CD4-positive, CD25-positive, alpha-beta regulatory T cell (primary cell): Measurements from ENCODE around the gene CLMP. TPM values are rescaled to one million over a fixed set of nuclear protein-coding genes. Genes with fewer than 3 reads are reported as not detected.

Experiments
- ATAC-seq, 2 donors: fragments of 150-1000 bp; cut with Tn5 transposase; one replicate each; pipeline ENCODE4 v1.10.0; 2021; ENCODE audit warnings: low read depth in 2 of 2, moderate number of reproducible peaks in 2 of 2, moderate library complexity in 1 of 2
- DNase-seq, 3 donors: peaks; one replicate each; pipeline versions ENCODE4 v3.0.0 to v3.0.0-alpha.2; 2012 to 2022; ENCODE audit warnings: mixed read lengths in 1 of 3
- H3K27ac ChIP-seq: one replicate; pipeline ENCODE4 v1.7.0; 2013; ENCODE audit warnings: mild to moderate bottlenecking, low read length; ENCODE audit not compliant: insufficient read depth, poor library complexity, severe bottlenecking
- H3K27me3 ChIP-seq: one replicate; pipeline ENCODE4 v1.7.0; 2013; ENCODE audit warnings: low read length; ENCODE audit not compliant: control insufficient read depth, insufficient read depth
- H3K36me3 ChIP-seq: one replicate; pipeline ENCODE4 v1.7.0; 2013; ENCODE audit warnings: mild to moderate bottlenecking, low read length, moderate library complexity; ENCODE audit not compliant: control insufficient read depth, insufficient read depth
- H3K4me1 ChIP-seq: 2 replicates; pipeline ENCODE4 v1.7.0; 2013; ENCODE audit warnings: mild to moderate bottlenecking, low read length; ENCODE audit not compliant: insufficient read depth, control insufficient read depth, poor library complexity, severe bottlenecking
- H3K4me3 ChIP-seq: one replicate; pipeline ENCODE4 v1.7.0; 2013; ENCODE audit warnings: low read depth, mild to moderate bottlenecking, low read length, moderate library complexity
- H3K9me3 ChIP-seq, 2 experiments: 1 replicate in 1 of 2; 2 replicates in 1 of 2; pipeline ENCODE4 v1.7.0; 2013; ENCODE audit warnings: low read length in 2 of 2, mild to moderate bottlenecking in 1 of 2, moderate library complexity in 1 of 2; ENCODE audit not compliant: control insufficient read depth in 2 of 2
- H3K27ac Mint-ChIP-seq, 3 donors: one replicate each; pipeline ENCODE4 v1.8.0; 2020 to 2022; ENCODE audit warnings: mild to moderate bottlenecking in 3 of 3, mixed read lengths in 3 of 3, moderate library complexity in 2 of 3
- H3K27me3 Mint-ChIP-seq: one replicate; pipeline ENCODE4 v1.8.0; 2022; ENCODE audit warnings: mild to moderate bottlenecking, mixed read lengths
- H3K36me3 Mint-ChIP-seq: one replicate; pipeline ENCODE4 v1.8.0; 2020; ENCODE audit warnings: mixed read lengths
- H3K4me1 Mint-ChIP-seq, 4 donors: one replicate each; pipeline ENCODE4 v1.8.0; 2020 to 2022; ENCODE audit warnings: mixed read lengths in 4 of 4, mild to moderate bottlenecking in 1 of 4
- H3K4me3 Mint-ChIP-seq, 4 donors: one replicate each; pipeline ENCODE4 v1.8.0; 2020 to 2022; ENCODE audit warnings: mild to moderate bottlenecking in 4 of 4, mixed read lengths in 4 of 4, moderate library complexity in 3 of 4
- H3K9me3 Mint-ChIP-seq, 7 donors: one replicate each; pipeline ENCODE4 v1.8.0; 2020 to 2022; ENCODE audit warnings: mixed read lengths in 7 of 7, mild to moderate bottlenecking in 3 of 7, moderate library complexity in 2 of 7
- polyA plus RNA-seq, 4 donors: library from polyadenylated mRNA; unstranded; fragments of 300-500 nt; fragmentation: Illumina TruSeq; gene quantifications; one replicate each; pipeline ENCODE4 v1.2.3, GENCODE V29; 2021
- total RNA-seq: library from RNA; stranded (reverse); gene quantifications from one replicate; pipeline ENCODE4 v1.2.3, GENCODE V29; 2022

The CLMP gene
- total and polyA plus RNA-seq, 5 donors from 2014 or later: 0.05 to 0.23 (median 0.11) TPM

DNA sequence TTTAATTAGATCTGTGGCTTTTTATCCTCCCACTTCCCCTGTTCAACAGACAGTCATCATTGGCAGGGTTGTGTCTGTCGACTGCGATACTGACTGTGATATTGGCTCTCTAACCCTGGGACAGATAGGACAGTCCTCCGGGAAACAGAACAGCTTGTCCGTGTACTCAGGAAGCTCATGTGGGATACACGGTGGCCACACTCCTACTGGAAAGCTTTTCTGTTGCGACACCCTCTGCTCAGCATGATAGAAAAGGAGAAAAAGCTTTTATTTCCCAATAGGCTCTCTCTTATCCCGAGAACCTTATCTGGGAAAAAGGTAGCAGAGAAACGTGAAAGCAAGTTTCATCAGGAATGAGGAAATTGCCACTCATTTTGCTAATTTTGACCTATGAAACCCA is 72.7 kb downstream of the CLMP start:
- peaks cover 0 to 1% (median 0%) of the 10 kb centered on the region in 7 donors for H3K9me3 Mint-ChIP-seq
- no peak overlapping the region for H3K4me3 ChIP-seq
- no peak overlapping the region for H3K27ac ChIP-seq
- H3K4me3 Mint-ChIP-seq: no peak overlapping the region
- H3K9me3 ChIP-seq: no peaks in the 10 kb centered on the region
- peaks cover 36% of the 10 kb centered on the region for H3K27me3 Mint-ChIP-seq
- ATAC-seq (no peak), DNase-seq (no peak)
- H3K27me3 ChIP-seq: peaks cover 2% of the 10 kb centered on the region
- peaks cover 0 to 4% (median 0%) of the 10 kb centered on the region in 4 donors for H3K4me1 Mint-ChIP-seq
- H3K36me3 Mint-ChIP-seq: peaks cover 5% of the 10 kb centered on the region
- no peak overlapping the region for H3K27ac Mint-ChIP-seq
- no peaks in the 10 kb centered on the region for H3K36me3 ChIP-seq
- no peaks in the 10 kb centered on the region for H3K4me1 ChIP-seq

- no peaks in the 10 kb centered on the region for H3K27me3 ChIP-seq
- Mint-ChIP-seq H3K27ac (no peak overlapping the region), H3K9me3 (peaks cover 0 to 4% (median 0%) of the 10 kb centered on the region in 7 donors), H3K4me1 (peaks cover 0 to 6% (median 2%) of the 10 kb centered on the region in 4 donors), H3K36me3 (no peaks in the 10 kb centered on the region), H3K27me3 (peaks cover 26% of the 10 kb centered on the region), H3K4me3 (no peak overlapping the region)
- ATAC-seq: no peak
- no peak overlapping the region for H3K27ac ChIP-seq
- no peak for DNase-seq
- no peaks in the 10 kb centered on the region for H3K36me3 ChIP-seq
- H3K4me3 ChIP-seq: no peak overlapping the region
- no peaks in the 10 kb centered on the region for H3K9me3 ChIP-seq
- no peaks in the 10 kb centered on the region for H3K4me1 ChIP-seq
These were observed 78.6 kb downstream of the CLMP start for GRCh38 chr11:123116486-123116885.

DNA sequence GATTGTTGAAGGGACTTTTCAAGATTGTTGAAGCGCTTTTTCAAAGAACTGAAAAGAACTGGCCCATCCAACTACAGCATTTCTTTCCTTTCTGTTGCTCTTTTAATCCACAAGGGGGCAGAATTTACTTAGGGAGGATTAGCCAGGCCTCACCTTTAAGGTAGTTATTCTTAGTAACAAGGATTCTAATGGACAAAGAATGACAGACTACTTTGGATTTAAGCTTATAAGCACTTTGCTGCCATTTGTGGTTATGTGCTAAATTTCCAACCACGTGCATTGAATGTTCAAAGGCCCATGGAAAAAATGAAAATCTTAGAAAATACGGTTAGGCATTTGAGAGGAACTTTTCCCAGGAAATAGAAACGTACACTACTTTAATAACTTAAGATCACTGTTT is 83.6 kb downstream of the CLMP start:
- Mint-ChIP-seq H3K4me3 (no peak overlapping the region), H3K36me3 (no peaks in the 10 kb centered on the region), H3K27me3 (peaks cover 28% of the 10 kb centered on the region), H3K9me3 (peaks cover 0 to 4% (median 0%) of the 10 kb centered on the region in 7 donors), H3K4me1 (peaks cover 4 to 6% (median 5%) of the 10 kb centered on the region in 4 donors), H3K27ac (peak overlapping the region in 1 of 3 donors; percentile 38)
- H3K9me3 ChIP-seq: no peaks in the 10 kb centered on the region
- no peaks in the 10 kb centered on the region for H3K36me3 ChIP-seq
- DNase-seq (peak in 2 of 3 donors; percentile 53 to 63), ATAC-seq (peak; percentile 42 to 53)
- no peak overlapping the region for H3K27ac ChIP-seq
- no peak overlapping the region for H3K4me3 ChIP-seq
- H3K27me3 ChIP-seq: no peaks in the 10 kb centered on the region
- no peaks in the 10 kb centered on the region for H3K4me1 ChIP-seq

DNA sequence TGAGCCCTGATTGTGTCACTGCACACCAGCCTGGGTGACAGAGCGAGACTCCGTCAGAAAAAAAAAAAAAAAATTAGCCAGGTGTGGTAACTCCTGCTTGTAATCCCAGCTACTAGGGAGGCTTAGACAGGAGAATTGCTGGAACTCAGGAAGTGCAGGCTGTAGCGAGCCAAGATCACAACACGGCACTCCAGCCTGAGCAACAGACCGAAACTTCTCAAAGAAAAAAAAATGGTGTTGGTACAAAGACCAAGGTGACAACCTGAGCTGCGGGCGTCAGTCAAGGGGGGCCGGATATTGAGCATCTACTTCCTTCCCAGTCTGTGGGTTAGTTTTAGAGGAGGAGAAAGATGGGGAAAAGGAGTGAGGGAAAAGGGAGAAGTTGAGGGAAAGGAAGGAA is 84.7 kb downstream of the CLMP start:
- ATAC-seq (no peak), DNase-seq (no peak)
- Mint-ChIP-seq H3K9me3 (no peaks in the 10 kb centered on the region), H3K27ac (peak overlapping the region in 1 of 3 donors; percentile 17), H3K36me3 (no peaks in the 10 kb centered on the region), H3K4me1 (peaks cover 4 to 6% (median 5%) of the 10 kb centered on the region in 4 donors), H3K4me3 (peak overlapping the region in 1 of 4 donors; percentile 43), H3K27me3 (peaks cover 28% of the 10 kb centered on the region)
- H3K9me3 ChIP-seq: no peaks in the 10 kb centered on the region
- no peaks in the 10 kb centered on the region for H3K27me3 ChIP-seq
- no peaks in the 10 kb centered on the region for H3K36me3 ChIP-seq
- H3K27ac ChIP-seq: no peak overlapping the region
- H3K4me1 ChIP-seq: no peaks in the 10 kb centered on the region
- no peak overlapping the region for H3K4me3 ChIP-seq

DNA sequence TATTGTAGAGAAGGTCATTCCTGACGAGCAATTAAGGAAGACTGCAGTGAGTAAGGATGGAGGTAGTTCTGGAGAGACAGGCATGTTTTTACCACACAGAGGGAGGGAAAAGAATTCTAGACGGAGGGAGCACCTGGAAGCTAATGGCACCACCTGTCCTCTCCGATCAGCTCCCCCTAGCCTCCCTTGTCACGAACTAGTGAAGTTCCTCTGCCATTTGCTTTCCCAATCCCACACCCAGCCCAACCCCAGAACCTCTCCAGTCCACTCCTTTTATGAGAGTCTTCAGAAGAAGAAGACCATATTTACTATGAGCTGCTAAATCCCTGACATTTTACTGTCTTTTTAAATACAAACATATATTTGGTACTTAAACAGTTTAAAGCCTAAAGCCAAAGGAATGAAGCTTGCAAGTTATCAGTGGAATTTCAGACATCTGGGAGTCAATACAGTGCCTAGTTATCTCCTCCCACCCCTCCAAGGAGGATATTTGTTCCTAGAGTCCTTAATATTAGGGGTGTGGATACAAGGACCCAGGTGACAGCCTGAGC is 87.0 kb downstream of the CLMP start:
- H3K36me3 Mint-ChIP-seq: no peaks in the 10 kb centered on the region
- peaks cover 24% of the 10 kb centered on the region for H3K27me3 Mint-ChIP-seq
- DNase-seq (no peak), ATAC-seq (no peak)
- H3K4me3 Mint-ChIP-seq: no peak overlapping the region
- H3K4me1 ChIP-seq: peaks cover 3% of the 10 kb centered on the region
- H3K4me1 Mint-ChIP-seq: peaks cover 9 to 15% (median 10%) of the 10 kb centered on the region in 4 donors
- no peaks in the 10 kb centered on the region for H3K27me3 ChIP-seq
- no peaks in the 10 kb centered on the region for H3K9me3 ChIP-seq
- no peak overlapping the region for H3K27ac ChIP-seq
- peak overlapping the region in 1 of 3 donors; percentile 26 for H3K27ac Mint-ChIP-seq
- H3K4me3 ChIP-seq: no peak overlapping the region
- no peaks in the 10 kb centered on the region for H3K36me3 ChIP-seq
- no peaks in the 10 kb centered on the region for H3K9me3 Mint-ChIP-seq

- Mint-ChIP-seq H3K4me1 (peaks cover 13 to 33% (median 19%) of the 10 kb centered on the region in 4 donors), H3K4me3 (no peak overlapping the region), H3K27me3 (peaks cover 18% of the 10 kb centered on the region), H3K36me3 (no peaks in the 10 kb centered on the region), H3K27ac (peak overlapping the region in 1 of 3 donors; percentile 56), H3K9me3 (no peaks in the 10 kb centered on the region)
- Histone ChIP-seq H3K9me3 (no peaks in the 10 kb centered on the region), H3K27me3 (no peaks in the 10 kb centered on the region), H3K4me1 (peaks cover 15% of the 10 kb centered on the region), H3K27ac (no peak overlapping the region), H3K36me3 (no peaks in the 10 kb centered on the region), H3K4me3 (no peak overlapping the region)
- no peak for DNase-seq
- no peak for ATAC-seq
These were observed 90.4 kb downstream of the CLMP start for GRCh38 chr11:123104697-123105096.

DNA sequence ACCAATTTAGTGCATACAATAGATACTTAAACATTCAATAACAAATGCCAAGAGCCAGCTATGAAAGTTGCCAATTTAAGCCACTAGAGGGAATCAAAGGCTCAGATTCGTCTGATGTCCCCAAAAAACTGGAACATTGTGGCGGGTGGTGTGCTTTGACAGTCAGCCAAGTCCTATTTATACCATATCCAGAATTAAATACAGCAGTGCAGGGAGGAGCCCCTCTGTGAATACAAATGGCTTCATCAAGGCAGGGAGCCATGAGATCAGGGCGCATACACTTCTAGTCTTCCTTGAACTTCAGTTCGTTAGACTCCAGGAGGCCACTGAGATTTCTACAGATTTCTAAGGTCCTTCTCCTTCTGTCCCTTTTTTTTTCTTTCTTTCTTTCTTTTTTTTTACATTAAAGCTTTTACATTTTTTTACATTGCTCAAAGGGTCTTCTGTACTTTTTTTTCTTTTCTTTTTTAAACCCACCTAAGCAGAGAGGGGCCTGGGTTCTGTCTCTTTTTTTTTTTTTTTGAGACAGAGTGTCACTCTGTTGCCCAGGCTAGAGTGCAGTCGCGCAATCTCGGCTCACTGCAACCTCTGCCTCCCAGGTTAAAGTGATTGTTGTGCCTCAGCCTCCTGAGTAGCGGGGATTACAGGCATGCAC is 91.6 kb downstream of the CLMP start:
- H3K27ac Mint-ChIP-seq: peak overlapping the region; percentile 47 to 69 (median 50)
- peak overlapping the region in 1 of 4 donors; percentile 5 for H3K4me3 Mint-ChIP-seq
- peak; percentile 4 to 75 (median 55) for DNase-seq

More for the DNA sequence above, 91.6 kb downstream of the CLMP start:
- Histone ChIP-seq H3K9me3 (no peaks in the 10 kb centered on the region), H3K27ac (no peak overlapping the region), H3K36me3 (no peaks in the 10 kb centered on the region), H3K27me3 (no peaks in the 10 kb centered on the region), H3K4me3 (no peak overlapping the region), H3K4me1 (peaks cover 15% of the 10 kb centered on the region)
- Mint-ChIP-seq H3K27me3 (peaks cover 10% of the 10 kb centered on the region), H3K4me1 (peaks cover 17 to 36% (median 24%) of the 10 kb centered on the region in 4 donors), H3K9me3 (no peaks in the 10 kb centered on the region), H3K36me3 (no peaks in the 10 kb centered on the region)
- ATAC-seq: peak; percentile 52 to 74
